HepG2 (cell line): Measurements from ENCODE around the gene NMNAT3. TPM values are rescaled to one million over a fixed set of nuclear protein-coding genes. Genes with fewer than 3 reads are reported as not detected.

Experiments
- ATAC-seq: fragments of 200-7000 bp; cut with Tn5 transposase; 3 replicates; pipeline ENCODE4 v1.9.1; 2020; ENCODE audit warnings: mild to moderate bottlenecking, moderate library complexity
- BruUV-seq: library from RNA; stranded (reverse); fragments of 400-500 nt; replicated peaks from 2 replicates; lab custom pipeline; 2021; lab: Mats Ljungman, UMichigan
- CTCF ChIA-PET: fragments of 300-600 bp; formaldehyde crosslinking; extraction: SDS; loops from one replicate; lab custom pipeline; 2021; ENCODE audit warnings: low total read pairs, inconsistent platforms, low intra/inter-chr PET ratio; lab: Yijun Ruan, JAX
- POLR2A ChIA-PET: fragments of 350-600 bp; sonication (Branson Sonifier 250); formaldehyde crosslinking; loops from one replicate; lab custom pipeline; 2020; ENCODE audit warnings: antibody characterized with exemption, inconsistent platforms; lab: Yijun Ruan, JAX
- DNase-seq: peaks from one replicate; pipeline ENCODE4 v3.0.0-alpha.2; 2015; ENCODE audit warnings: low spot score
- FAIRE-seq: peaks from 3 replicates; lab custom pipeline; 2011; peaks lifted over from hg19 to GRCh38; lab: Jason Lieb, UNC
- H2AFZ ChIP-seq: one replicate; pipeline ENCODE4 v1.6.1; 2011; ENCODE audit warnings: low read length, inconsistent platforms
- H3K27ac ChIP-seq: fragments of 300-600 bp; 3 replicates; pipeline ENCODE4 v1.8.0; 2011; ENCODE audit warnings: mixed run types, mild to moderate bottlenecking, mixed read lengths, low read length, inconsistent platforms; ENCODE audit not compliant: insufficient read depth; ENCODE audit errors: extremely low read length
- H3K27me3 ChIP-seq, 2 experiments: fragments of 200-600 bp in 1 of 2; 2 replicates in 1 of 2; 3 replicates in 1 of 2; pipeline versions ENCODE4 v1.6.0 to v1.8.0; 2011; ENCODE audit warnings: low read length in 2 of 2, mild to moderate bottlenecking in 2 of 2, moderate library complexity in 2 of 2, inconsistent platforms in 1 of 2; ENCODE audit not compliant: insufficient read depth in 2 of 2, control insufficient read depth in 1 of 2
- H3K36me3 ChIP-seq, 2 experiments: fragments of 200-600 bp in 1 of 2; replicated peaks in 1 of 2; 2 replicates in 1 of 2; 3 replicates in 1 of 2; pipeline versions ENCODE4 v1.5.1 to v1.8.0; 2011; ENCODE audit warnings: low read length in 2 of 2, inconsistent platforms in 1 of 2; ENCODE audit not compliant: insufficient read depth in 2 of 2, control insufficient read depth in 1 of 2
- H3K4me1 ChIP-seq: 2 replicates; pipeline ENCODE4 v1.5.1; 2012; ENCODE audit warnings: low read length, inconsistent platforms; ENCODE audit not compliant: insufficient read depth
- H3K4me2 ChIP-seq: 2 replicates; pipeline ENCODE4 v1.6.0; 2011; ENCODE audit warnings: low read depth, low read length, inconsistent platforms
- H3K4me3 ChIP-seq, 3 experiments: fragments of 200-600 bp in 1 of 3; sonication (generic), shearing (Covaris generic) in 1 of 3; replicated peaks in 1 of 3; 2 replicates each; pipeline ENCODE4 v1.5.1; 2011 to 2016; ENCODE audit warnings: low read length in 3 of 3, inconsistent platforms in 2 of 3, low read depth in 2 of 3, mild to moderate bottlenecking in 2 of 3, control low read depth in 1 of 3, mixed read lengths in 1 of 3; ENCODE audit not compliant: insufficient read depth in 1 of 3
- H3K79me2 ChIP-seq: one replicate; pipeline ENCODE4 v1.6.1; 2011; ENCODE audit warnings: low read length, inconsistent platforms; ENCODE audit not compliant: insufficient read depth
- H3K9ac ChIP-seq: 2 replicates; pipeline ENCODE4 v1.6.0; 2011; ENCODE audit warnings: mild to moderate bottlenecking, low read depth, low read length, inconsistent platforms; ENCODE audit not compliant: insufficient read depth
- H3K9me3 ChIP-seq: 2 replicates; pipeline ENCODE4 v1.5.1; 2012; ENCODE audit warnings: mild to moderate bottlenecking, low read length
- H4K20me1 ChIP-seq: 2 replicates; pipeline ENCODE4 v1.6.0; 2011; ENCODE audit warnings: inconsistent platforms, mild to moderate bottlenecking, low read length, moderate library complexity; ENCODE audit not compliant: insufficient read depth
- IRF9 ChIP-seq: sonication (generic); formaldehyde crosslinking; IDR thresholded peaks from 2 replicates; pipeline ENCODE4 v1.8.0; 2022; ENCODE audit warnings: missing genetic modification reagents, mild to moderate bottlenecking, borderline replicate concordance
- JDP2 ChIP-seq: sonication (generic); formaldehyde crosslinking; IDR thresholded peaks from 2 replicates; pipeline ENCODE4 v1.8.1; 2022; ENCODE audit warnings: missing genetic modification reagents, borderline replicate concordance
- MAFF ChIP-seq: IDR thresholded peaks from 2 replicates; pipeline ENCODE4 v1.6.1; 2011; ENCODE audit warnings: low read depth, low read length, improper control_type of control experiment
- MAFK ChIP-seq, 2 experiments: IDR thresholded peaks in 1 of 2; conservative IDR thresholded peaks in 1 of 2; 2 replicates each; pipeline ENCODE4 v1.6.1; 2011; ENCODE audit warnings: improper control_type of control experiment in 2 of 2, low read length in 2 of 2
- RAD21 ChIP-seq: fragments of 450-650 bp; formaldehyde crosslinking; IDR thresholded peaks from 2 replicates; pipeline ENCODE4 v1.5.0; 2020; ENCODE audit warnings: mild to moderate bottlenecking
- SMARCE1 ChIP-seq: fragments of 450-650 bp; IDR thresholded peaks from 2 replicates; pipeline ENCODE4 v1.6.1; 2017; ENCODE audit warnings: borderline replicate concordance
- SP1 ChIP-seq, 2 experiments: fragments of 450-650 bp in 1 of 2; sonication (generic) in 1 of 2; formaldehyde crosslinking in 1 of 2; IDR thresholded peaks; 2 replicates each; pipeline versions ENCODE4 v1.4.0 to v1.6.1; 2016 to 2020; ENCODE audit warnings: missing genetic modification reagents in 1 of 2
- STAG1 ChIP-seq: sonication (generic); formaldehyde crosslinking; IDR thresholded peaks from 2 replicates; pipeline ENCODE4 v1.4.0; 2020; ENCODE audit warnings: missing genetic modification reagents
- ZFP82 ChIP-seq: sonication (generic); formaldehyde crosslinking; IDR thresholded peaks from 2 replicates; pipeline ENCODE4 v1.5.1; 2020; ENCODE audit warnings: mild to moderate bottlenecking, missing genetic modification reagents, borderline replicate concordance
- ZNF513 ChIP-seq: sonication (generic); formaldehyde crosslinking; conservative IDR thresholded peaks from 2 replicates; pipeline ENCODE4 v1.5.0; 2020; ENCODE audit warnings: missing genetic modification reagents
- ZNF781 ChIP-seq: sonication (generic); formaldehyde crosslinking; IDR thresholded peaks from 2 replicates; pipeline ENCODE4 v1.5.1; 2020; ENCODE audit warnings: borderline replicate concordance, mild to moderate bottlenecking, missing genetic modification reagents; ENCODE audit errors: not compliant biosample characterization
- WGBS: methylation state at CpG from one replicate; pipeline ENCODE4 v1.1.6; 2017; ENCODE audit warnings: low lambda C conversion rate; 5-methylcytosine and 5-hydroxymethylcytosine counted together
- in situ Hi-C: cut with HindIII; loops from 2 replicates; pipeline ENCODE4 v1.10.0; 2017; ENCODE audit warnings: low pct_unique_long_range_greater_than_20kb; ENCODE audit not compliant: extremely low pct_ligation_motif_present
- intact Hi-C: fragments of 100-400 bp; cut with micrococcal nuclease; formaldehyde crosslinking; loops from one replicate; pipeline ENCODE4 v1.10.0; 2022; ENCODE audit not compliant: unreplicated experiment
- polyA plus RNA-seq, 8 experiments: library from polyadenylated mRNA; depleted of rRNA in 3 of 8; stranded (reverse) in 7 of 8; unstranded in 1 of 8; fragments of >200 nt; fragmentation: Illumina TruSeq in 4 of 8; extraction: Trizol in 4 of 8; gene quantifications; 2 replicates each; pipeline versions ENCODE4 v1.2.1 to v1.2.3, GENCODE V29; 2011 to 2016; ENCODE audit warnings: low read depth in 4 of 8, missing spikeins in 1 of 8, mixed read lengths in 1 of 8; ENCODE audit not compliant: insufficient read depth in 1 of 8
- total RNA-seq, 5 experiments: library from RNA; depleted of rRNA; stranded (reverse); fragments of >200 nt; fragmentation: Illumina TruSeq; extraction: Trizol; gene quantifications; 2 replicates each; pipeline ENCODE4 v1.2.3, GENCODE V29; 2016; ENCODE audit warnings: low read depth in 1 of 5
- TF ChIP-seq, protein P1 (sequence below): sonication (generic); formaldehyde crosslinking; conservative IDR thresholded peaks from 2 replicates; pipeline ENCODE4 v1.8.0; 2022; ENCODE audit warnings: mild to moderate bottlenecking, moderate library complexity, missing genetic modification reagents
- TF ChIP-seq, protein P2 (sequence below): sonication (generic); formaldehyde crosslinking; IDR thresholded peaks from 2 replicates; pipeline ENCODE4 v1.8.0; 2022; ENCODE audit warnings: low read depth, missing genetic modification reagents
- TF ChIP-seq, protein P3 (sequence below): sonication (generic); IDR thresholded peaks from 2 replicates; pipeline ENCODE4 v1.6.1; 2016; ENCODE audit warnings: low read depth, borderline replicate concordance

The NMNAT3 gene
- total and polyA plus RNA-seq, 2 of the 13 experiments (the other 11 are each of a cell fraction or from before 2014, with no cell fraction given): 6.1 to 7.0 TPM

- TF ChIP-seq SP1 (IDR thresholded peaks at IDR 0.05) (no peak), SP1 (CRISPR knock-in tag; IDR thresholded peaks at IDR 0.05) (no peak), JDP2 (CRISPR knock-in tag) (no peak)
- TF ChIP-seq, protein P1, sequence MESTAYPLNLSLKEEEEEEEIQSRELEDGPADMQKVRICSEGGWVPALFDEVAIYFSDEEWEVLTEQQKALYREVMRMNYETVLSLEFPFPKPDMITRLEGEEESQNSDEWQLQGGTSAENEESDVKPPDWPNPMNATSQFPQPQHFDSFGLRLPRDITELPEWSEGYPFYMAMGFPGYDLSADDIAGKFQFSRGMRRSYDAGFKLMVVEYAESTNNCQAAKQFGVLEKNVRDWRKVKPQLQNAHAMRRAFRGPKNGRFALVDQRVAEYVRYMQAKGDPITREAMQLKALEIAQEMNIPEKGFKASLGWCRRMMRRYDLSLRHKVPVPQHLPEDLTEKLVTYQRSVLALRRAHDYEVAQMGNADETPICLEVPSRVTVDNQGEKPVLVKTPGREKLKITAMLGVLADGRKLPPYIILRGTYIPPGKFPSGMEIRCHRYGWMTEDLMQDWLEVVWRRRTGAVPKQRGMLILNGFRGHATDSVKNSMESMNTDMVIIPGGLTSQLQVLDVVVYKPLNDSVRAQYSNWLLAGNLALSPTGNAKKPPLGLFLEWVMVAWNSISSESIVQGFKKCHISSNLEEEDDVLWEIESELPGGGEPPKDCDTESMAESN (CRISPR knock-in tag): no peak
- TF ChIP-seq, protein P2, sequence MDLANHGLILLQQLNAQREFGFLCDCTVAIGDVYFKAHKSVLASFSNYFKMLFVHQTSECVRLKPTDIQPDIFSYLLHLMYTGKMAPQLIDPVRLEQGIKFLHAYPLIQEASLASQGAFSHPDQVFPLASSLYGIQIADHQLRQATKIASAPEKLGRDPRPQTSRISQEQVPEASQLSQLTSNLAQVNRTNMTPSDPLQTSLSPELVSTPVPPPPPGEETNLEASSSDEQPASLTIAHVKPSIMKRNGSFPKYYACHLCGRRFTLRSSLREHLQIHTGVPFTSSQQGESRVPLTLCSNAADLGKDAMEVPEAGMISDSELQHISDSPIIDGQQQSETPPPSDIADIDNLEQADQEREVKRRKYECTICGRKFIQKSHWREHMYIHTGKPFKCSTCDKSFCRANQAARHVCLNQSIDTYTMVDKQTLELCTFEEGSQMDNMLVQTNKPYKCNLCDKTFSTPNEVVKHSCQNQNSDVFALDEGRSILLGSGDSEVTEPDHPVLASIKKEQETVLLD (CRISPR knock-in tag): no peak
These were observed 106.1 kb downstream of the NMNAT3 start (continued) for GRCh38 chr3:139571711-139572110.

GRCh38 chr3:139564294-139564861 lies 113.4 kb downstream of the NMNAT3 start:
- no peaks in the 10 kb centered on the region for H3K79me2 ChIP-seq
- H3K27ac ChIP-seq: no peak overlapping the region
- no peak for DNase-seq
- H3K4me2 ChIP-seq: no peak overlapping the region
- FAIRE-seq: no peak
- ChIA-PET CTCF (interaction anchor here (1.2 kb wide), 1 partner anchor 1299 kb away, joined by 3 read pairs; no protein-coding TSS in a partner anchor), POLR2A (no interaction called here)
- no peaks in the 10 kb centered on the region for H3K27me3 ChIP-seq
- ATAC-seq: peak; percentile 79
- 61% methylated on average over 2 of the region's 5 CpGs for WGBS
- intact Hi-C loops: no loop called here
- no peaks in the 10 kb centered on the region for H3K36me3 ChIP-seq
- in situ Hi-C loops: loop anchor here (5.0 kb wide), 1 partner anchor 137 kb away; no protein-coding TSS in a partner anchor
- H3K9ac ChIP-seq: no peak overlapping the region
- no peak overlapping the region for H2AFZ ChIP-seq
- no TSS peak for BruUV-seq
- no peaks in the 10 kb centered on the region for H4K20me1 ChIP-seq
- no peak overlapping the region for H3K4me3 ChIP-seq
- no peaks in the 10 kb centered on the region for H3K9me3 ChIP-seq
- no peaks in the 10 kb centered on the region for H3K4me1 ChIP-seq
- TF ChIP-seq STAG1 (CRISPR knock-in tag) (peak; percentile 71), IRF9 (CRISPR knock-in tag) (no peak), RAD21 (no peak), MAFK (conservative IDR thresholded peaks at IDR 0.05 in 1 of 2, IDR thresholded peaks at IDR 0.05 in 1 of 2; ENCODE audit: low read length in 2 of 2) (peak; percentile 85 to 90), ZNF513 (no peak), ZFP82 (CRISPR knock-in tag) (no peak), MAFF (peak; percentile 88), ZNF781 (CRISPR knock-in tag) (no peak), SMARCE1 (no peak)
- TF ChIP-seq, protein P3, sequence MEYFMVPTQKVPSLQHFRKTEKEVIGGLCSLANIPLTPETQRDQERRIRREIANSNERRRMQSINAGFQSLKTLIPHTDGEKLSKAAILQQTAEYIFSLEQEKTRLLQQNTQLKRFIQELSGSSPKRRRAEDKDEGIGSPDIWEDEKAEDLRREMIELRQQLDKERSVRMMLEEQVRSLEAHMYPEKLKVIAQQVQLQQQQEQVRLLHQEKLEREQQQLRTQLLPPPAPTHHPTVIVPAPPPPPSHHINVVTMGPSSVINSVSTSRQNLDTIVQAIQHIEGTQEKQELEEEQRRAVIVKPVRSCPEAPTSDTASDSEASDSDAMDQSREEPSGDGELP: peak; percentile 62; the same call in 1 of the 2 replicates
